GM04504 (cell line): ENCODE results near the gene DNLZ.
"Not testable (repeated sequence)": the region's sequence is repeated elsewhere in the genome, so short reads cannot be mapped to it uniquely, and the experiment has no call there.

ENCODE experiments used
- DNase-seq: peaks from one replicate; pipeline ENCODE4 v3.0.0-alpha.2; 2012; ENCODE audit warnings: low read depth

DNLZ gene

DNA sequence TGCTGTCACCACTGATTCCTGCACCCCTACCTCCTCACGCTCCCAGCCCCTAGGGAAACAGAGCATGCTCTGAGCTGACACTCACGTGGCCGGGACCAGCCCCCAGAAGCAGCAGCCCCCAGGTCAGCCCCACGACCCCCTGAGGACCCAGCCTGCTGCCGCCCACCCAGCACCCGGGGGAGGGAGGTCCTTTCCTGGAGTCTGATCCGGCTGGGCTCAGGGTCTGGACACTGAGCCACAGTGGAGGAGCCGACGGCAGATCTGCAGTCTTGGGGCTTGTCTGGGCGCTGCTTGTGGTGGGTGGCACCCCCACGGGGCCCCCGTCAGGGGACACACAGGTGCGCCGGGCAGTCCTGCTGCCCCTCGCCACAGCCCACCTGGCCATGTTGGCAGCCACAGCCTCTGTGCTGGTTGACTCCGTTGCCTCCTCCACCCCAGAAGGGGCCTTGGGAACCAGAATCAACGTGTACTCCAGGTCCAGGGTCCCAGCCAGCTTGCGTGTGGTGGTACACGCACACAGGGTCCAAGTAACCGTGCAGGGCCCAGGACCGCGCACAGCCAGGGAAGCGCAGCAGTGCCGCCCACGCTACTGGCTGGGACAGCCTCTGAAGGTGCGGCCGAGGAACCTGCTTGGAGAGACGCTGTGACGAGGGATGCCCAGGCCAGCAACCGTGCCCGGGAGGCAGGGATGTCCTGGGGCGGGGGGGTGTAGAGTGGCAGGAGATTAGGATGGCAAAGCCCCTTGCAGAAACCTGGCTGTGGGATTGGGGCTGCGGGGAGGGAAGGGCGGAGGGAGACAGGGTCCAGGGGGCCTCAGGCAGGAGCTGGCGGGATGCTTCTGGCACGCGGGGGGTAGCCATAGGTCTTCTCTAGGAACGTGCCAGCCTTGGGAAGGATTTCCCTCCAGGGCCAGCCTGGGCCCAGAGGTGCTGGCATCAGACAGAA is 3.5 kb downstream of the DNLZ start:
- DNase-seq: no peak

DNA sequence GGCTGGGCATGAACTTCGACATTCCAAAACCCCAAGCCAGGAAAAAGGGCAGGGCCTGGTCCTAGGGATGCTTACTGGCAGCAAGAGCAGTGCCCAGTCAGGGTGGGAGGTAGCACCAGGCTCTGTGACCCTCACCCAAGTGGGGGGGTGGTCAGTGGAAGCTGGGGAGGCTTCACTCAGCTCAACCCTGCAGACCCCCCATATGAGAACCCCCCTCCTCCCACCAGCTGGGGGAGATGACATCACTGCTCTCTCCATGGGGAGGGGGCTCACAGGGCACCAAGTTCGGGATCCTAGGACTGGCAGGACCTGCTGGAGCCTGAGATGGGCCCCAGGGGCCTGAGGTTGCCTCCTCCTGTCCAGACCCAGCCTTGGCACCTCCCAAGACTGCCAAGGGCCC is 4.7 kb downstream of the DNLZ start:
- DNase-seq: no peak

GRCh38 chr9:136358016-136358415 is 5.5 kb downstream of the DNLZ start:
- no peak for DNase-seq

DNA sequence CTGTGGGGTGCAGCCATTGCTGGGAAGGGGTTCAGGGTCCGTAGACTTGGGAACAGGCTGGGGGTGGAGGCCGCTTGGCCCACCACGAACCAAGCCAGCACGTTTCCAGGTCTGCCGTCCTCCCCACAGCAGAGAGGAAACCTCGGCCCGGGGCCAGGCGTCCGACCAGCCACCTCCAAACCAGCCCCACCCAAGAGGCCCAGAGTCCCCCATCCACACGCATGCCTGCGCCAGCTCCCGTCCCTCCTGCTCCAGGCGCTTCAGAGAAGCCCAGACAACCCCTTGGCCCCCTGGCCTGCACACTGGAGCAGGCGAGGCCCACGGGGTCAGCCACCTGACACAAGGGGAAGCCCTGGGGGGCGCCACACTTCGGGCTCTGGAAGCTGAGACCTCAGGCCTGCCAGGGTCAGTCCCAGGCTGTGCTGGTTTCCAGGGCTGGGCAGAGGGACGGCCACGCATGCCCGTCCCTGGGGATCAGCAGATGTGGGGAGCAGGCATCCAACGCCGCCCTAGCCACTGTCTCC is 6.3 kb downstream of the DNLZ start:
- DNase-seq: no peak

GRCh38 chr9:136355616-136356557 is 7.7 kb downstream of the DNLZ start:
- DNase-seq: no peak

GRCh38 chr9:136354592-136355085 is 8.9 kb downstream of the DNLZ start:
- DNase-seq: no peak

DNA sequence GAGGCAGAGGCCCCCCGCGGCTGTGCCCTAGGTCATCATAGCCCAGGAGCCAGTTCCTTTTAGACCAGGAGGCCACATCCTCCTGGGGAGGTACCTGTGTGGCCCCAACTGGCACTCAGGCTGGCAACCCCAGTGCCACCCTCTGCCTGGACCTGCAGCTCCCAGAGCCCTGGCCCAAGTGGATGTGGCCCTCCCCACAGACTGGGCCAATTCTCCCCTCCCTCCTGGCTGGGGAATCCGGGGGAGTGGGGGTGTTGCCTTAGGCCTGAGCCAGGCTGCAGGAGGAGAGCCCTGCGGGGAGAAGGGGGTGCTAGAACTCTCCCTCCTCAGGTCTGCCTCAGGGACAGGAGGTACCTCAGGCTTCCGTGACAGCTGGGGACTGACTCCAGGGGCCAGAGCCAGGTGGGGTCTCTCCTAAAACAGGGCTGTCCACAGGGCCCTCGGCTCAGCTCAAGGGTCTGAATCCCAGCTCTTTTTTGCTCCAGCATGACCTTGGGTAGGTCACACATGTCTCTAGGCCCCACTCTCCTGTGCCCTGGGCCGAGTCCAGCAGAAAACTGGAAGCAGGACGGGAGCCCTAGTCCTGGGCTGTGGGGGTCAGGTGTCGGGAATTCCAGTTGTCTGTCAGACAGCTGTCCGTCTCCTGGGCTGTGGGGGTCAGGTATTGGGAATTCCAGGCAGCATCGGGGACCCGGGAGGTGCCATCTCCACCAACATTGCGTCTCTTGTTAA is 9.6 kb downstream of the DNLZ start:
- no peak for DNase-seq

GRCh38 chr9:136353088-136353487 is 10.5 kb downstream of the DNLZ start:
- no peak for DNase-seq

GRCh38 chr9:136352682-136353081 is 10.9 kb downstream of the DNLZ start:
- no peak for DNase-seq

DNA sequence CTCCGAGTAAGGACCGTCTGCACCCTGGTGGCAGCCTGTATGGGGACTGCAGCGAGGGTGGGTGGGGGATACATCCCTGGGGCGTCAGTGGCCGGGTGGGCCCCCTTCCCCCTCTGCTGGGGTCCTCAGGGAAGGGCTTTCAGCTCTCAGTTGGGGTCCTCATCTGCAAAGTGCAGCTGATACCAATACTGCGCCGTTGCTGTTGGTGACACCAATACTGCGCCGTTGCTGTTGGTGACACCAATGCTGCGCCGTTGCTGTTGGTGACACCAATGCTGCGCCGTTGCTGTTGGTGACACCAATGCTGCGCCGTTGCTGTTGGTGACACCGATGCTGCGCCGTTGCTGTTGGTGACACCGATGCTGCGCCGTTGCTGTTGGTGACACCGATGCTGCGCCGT is 11.7 kb downstream of the DNLZ start:
- not testable (repeated sequence) for DNase-seq

DNA sequence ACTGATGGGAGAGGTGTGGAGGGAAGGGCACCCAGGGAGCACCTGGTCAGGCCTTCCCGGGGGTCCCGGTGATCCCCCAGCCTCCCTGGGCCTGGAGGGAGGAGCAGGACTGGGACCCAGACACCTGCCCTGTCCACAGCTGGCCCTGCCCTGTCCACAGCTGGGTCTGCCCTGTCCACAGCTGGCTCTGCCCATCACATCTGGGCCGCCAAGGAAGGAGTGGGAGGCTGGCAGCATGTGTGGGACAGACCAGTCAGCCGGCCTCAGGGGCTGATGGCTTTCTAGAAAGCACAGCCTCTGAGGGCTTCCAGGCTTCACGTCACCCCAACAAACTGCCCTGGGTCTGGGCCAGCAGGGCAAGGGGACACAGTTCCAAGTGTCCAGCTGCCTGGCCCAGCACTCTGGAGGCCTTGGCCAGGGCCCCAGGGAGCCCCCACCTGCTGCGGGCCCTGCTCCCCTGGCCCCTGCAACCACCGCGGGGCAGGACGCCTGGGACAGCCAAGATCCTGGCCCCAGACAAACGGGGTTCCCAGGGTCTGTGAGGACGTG is 12.2 kb downstream of the DNLZ start:
- no peak for DNase-seq

- no peak for DNase-seq
Observed at GRCh38 chr9:136349546-136349945, 14.0 kb downstream of the DNLZ start.

- DNase-seq: no peak
Observed at GRCh38 chr9:136348691-136349090, 14.9 kb downstream of the DNLZ start.

GRCh38 chr9:136347472-136348256 is 15.9 kb downstream of the DNLZ start:
- no peak for DNase-seq

DNA sequence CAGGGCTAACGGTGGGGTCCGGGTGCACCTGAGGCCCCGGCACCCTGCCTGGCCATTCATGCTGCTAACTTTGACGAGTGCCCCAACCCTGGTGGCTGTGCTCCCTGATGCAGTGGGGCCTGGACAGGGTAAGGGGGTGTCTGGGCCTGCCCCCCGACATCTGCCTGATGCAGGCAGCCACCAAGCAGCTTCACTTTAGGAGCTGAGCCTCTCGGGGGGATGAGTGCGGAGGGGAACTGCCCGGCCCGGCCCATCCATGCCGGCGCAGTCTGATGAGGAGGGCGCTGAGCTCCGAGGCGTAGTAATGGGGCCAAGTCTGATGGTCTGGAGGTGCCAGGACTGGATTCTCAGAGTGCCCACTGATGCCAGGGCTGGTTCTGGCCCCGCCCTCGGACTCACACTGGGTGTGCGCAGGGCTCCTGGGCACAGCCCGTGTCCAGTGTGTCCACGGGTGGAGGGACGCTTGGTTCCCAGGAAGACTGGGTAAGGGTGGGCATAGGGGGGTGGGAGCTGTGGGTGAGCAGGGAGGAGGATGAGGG is 16.5 kb downstream of the DNLZ start:
- DNase-seq: no peak

DNA sequence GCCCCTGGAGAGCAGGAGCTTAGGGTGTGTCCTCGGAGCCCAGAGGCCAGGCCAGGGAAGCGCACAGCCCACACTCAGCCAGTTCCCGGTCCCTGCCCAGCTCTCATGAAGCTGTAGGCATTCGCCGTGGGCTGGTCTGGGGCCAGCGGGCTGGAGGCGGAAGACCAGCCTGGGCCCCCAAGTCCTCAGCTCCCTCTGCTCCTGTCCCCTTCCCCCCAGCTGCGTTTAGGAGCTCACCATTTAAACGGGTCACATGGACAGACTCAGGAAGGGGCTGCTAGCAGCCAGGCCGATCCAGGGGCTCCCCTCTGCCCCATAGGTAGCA is 17.4 kb downstream of the DNLZ start:
- DNase-seq: no peak

GRCh38 chr9:136345281-136346156 is 18.0 kb downstream of the DNLZ start:
- no peak for DNase-seq

GRCh38 chr9:136344544-136345280 is 18.8 kb downstream of the DNLZ start:
- DNase-seq: no peak

- DNase-seq: no peak
Observed at GRCh38 chr9:136343884-136344269, 19.7 kb downstream of the DNLZ start.
